SK-N-SH treated with all-trans-retinoic acid at 6 μM for 48 hours (cell line): ENCODE data around the gene TLE1.

Experiments used
- BACH2 ChIP-seq: fragments of 250-450 bp; sonication (Bioruptor Pico); IDR thresholded peaks from 2 replicates; pipeline ENCODE4 v1.9.0; 2021; ENCODE audit warnings: mild to moderate bottlenecking, borderline replicate concordance
- CREB5 ChIP-seq: fragments of 250-450 bp; sonication (Bioruptor Pico); IDR thresholded peaks from 2 replicates; pipeline ENCODE4 v1.5.1; 2020; ENCODE audit warnings: low read depth, mild to moderate bottlenecking, moderate library complexity
- CSRNP3 ChIP-seq: fragments of 250-450 bp; sonication (Bioruptor Pico); IDR thresholded peaks from 2 replicates; pipeline ENCODE4 v1.5.1; 2021; ENCODE audit warnings: mild to moderate bottlenecking, moderate library complexity
- ESRRG ChIP-seq: fragments of 250-450 bp; sonication (Bioruptor Pico); IDR thresholded peaks from 2 replicates; pipeline ENCODE4 v1.6.1; 2021; ENCODE audit warnings: mild to moderate bottlenecking
- PATZ1 ChIP-seq: fragments of 250-450 bp; sonication (Bioruptor Pico); IDR thresholded peaks from 2 replicates; pipeline ENCODE4 v1.8.0; 2020; ENCODE audit warnings: mild to moderate bottlenecking, moderate library complexity, borderline replicate concordance
- POU6F1 ChIP-seq: fragments of 250-450 bp; sonication (Bioruptor Pico); IDR thresholded peaks from 2 replicates; pipeline ENCODE4 v1.8.0; 2021; ENCODE audit warnings: low read depth, mild to moderate bottlenecking, moderate library complexity, borderline replicate concordance
- PPARA ChIP-seq: fragments of 250-450 bp; sonication (Bioruptor Pico); IDR thresholded peaks from 2 replicates; pipeline ENCODE4 v1.5.0; 2020; ENCODE audit warnings: mild to moderate bottlenecking, borderline replicate concordance
- RARB ChIP-seq: fragments of 250-450 bp; sonication (Bioruptor Pico); IDR thresholded peaks from 2 replicates; pipeline ENCODE4 v1.8.0; 2021; ENCODE audit warnings: mild to moderate bottlenecking, moderate library complexity
- SNAI2 ChIP-seq: fragments of 250-450 bp; sonication (Bioruptor Pico); IDR thresholded peaks from 2 replicates; pipeline ENCODE4 v1.5.0; 2020; ENCODE audit warnings: mild to moderate bottlenecking, moderate library complexity
- ZFP30 ChIP-seq: fragments of 450-650 bp; formaldehyde crosslinking; IDR thresholded peaks from 2 replicates; pipeline ENCODE4 v1.5.0; 2022; ENCODE audit warnings: mild to moderate bottlenecking, moderate library complexity
- ZNF70 ChIP-seq: fragments of 450-650 bp; formaldehyde crosslinking; IDR thresholded peaks from 2 replicates; pipeline ENCODE4 v1.5.0; 2020; ENCODE audit warnings: mild to moderate bottlenecking, moderate library complexity

- no peak for TF ChIP-seq CREB5 (CRISPR knock-in tag)
- TF ChIP-seq SNAI2 (CRISPR knock-in tag): no peak
- TF ChIP-seq PPARA (CRISPR knock-in tag): no peak
- TF ChIP-seq PATZ1 (CRISPR knock-in tag): no peak
- TF ChIP-seq ZNF70 (CRISPR knock-in tag): no peak
- no peak for TF ChIP-seq BACH2
- TF ChIP-seq ZFP30: no peak
- no peak for TF ChIP-seq RARB
- no peak for TF ChIP-seq CSRNP3 (CRISPR knock-in tag)
- TF ChIP-seq ESRRG (CRISPR knock-in tag): no peak
- TF ChIP-seq POU6F1 (CRISPR knock-in tag): no peak
These were observed 9.3 kb downstream of the TLE1 start for GRCh38 chr9:81680006-81680405.
